Endothelial cell of umbilical vein (primary cell): ENCODE results near the gene TADA2B. TPM values are rescaled to one million over a fixed set of nuclear protein-coding genes. Genes with fewer than 3 reads are reported as not detected.

Experiments
- BruUV-seq: library from RNA; stranded (reverse); fragments of 400-500 nt; replicated peaks from 2 replicates; lab custom pipeline; 2021; lab: Mats Ljungman, UMichigan
- CTCF ChIA-PET: fragments of 300-600, 350-600 bp; sonication (Branson Sonifier 250); formaldehyde crosslinking; loops from one replicate; lab custom pipeline; 2021; ENCODE audit warnings: antibody characterized with exemption, inconsistent platforms; lab: Charles Lee
- POLR2A ChIA-PET: fragments of 300-600, 350-600 bp; sonication (Branson Sonifier 250); formaldehyde crosslinking; loops from one replicate; lab custom pipeline; 2021; ENCODE audit warnings: antibody characterized with exemption, inconsistent platforms; lab: Charles Lee
- DNase-seq: peaks from one replicate; pipeline ENCODE4 v3.0.0-alpha.2; 2011; ENCODE audit warnings: low read depth, low spot score
- FAIRE-seq: peaks from 2 replicates; lab custom pipeline; 2011; peaks lifted over from hg19 to GRCh38; lab: Jason Lieb, UNC
- H2AFZ ChIP-seq: 2 replicates; pipeline ENCODE4 v1.6.0; 2012; ENCODE audit warnings: low read depth, low read length, control low read depth, inconsistent platforms
- H3K27ac ChIP-seq: 2 replicates; pipeline ENCODE4 v1.5.1; 2011; ENCODE audit warnings: low read depth, mild to moderate bottlenecking, control low read depth, low read length, moderate library complexity; ENCODE audit not compliant: insufficient read depth
- H3K27me3 ChIP-seq, 2 experiments: 2 replicates each; pipeline versions ENCODE4 v1.6.0 to v1.6.1; 2011; ENCODE audit warnings: low read length in 2 of 2, mixed read lengths in 1 of 2; ENCODE audit not compliant: control insufficient read depth in 2 of 2, insufficient read depth in 2 of 2
- H3K36me3 ChIP-seq, 2 experiments: 2 replicates in 1 of 2; 3 replicates in 1 of 2; pipeline ENCODE4 v1.5.1; 2011; ENCODE audit warnings: low read length in 2 of 2, mild to moderate bottlenecking in 1 of 2, moderate library complexity in 1 of 2; ENCODE audit not compliant: control insufficient read depth in 2 of 2, insufficient read depth in 2 of 2; ENCODE audit errors: extremely low read depth in 1 of 2
- H3K4me1 ChIP-seq: 3 replicates; pipeline ENCODE4 v1.5.1; 2011; ENCODE audit warnings: mild to moderate bottlenecking, low read length; ENCODE audit not compliant: control insufficient read depth, insufficient read depth; ENCODE audit errors: extremely low read depth
- H3K4me2 ChIP-seq: 2 replicates; pipeline ENCODE4 v1.6.1; 2011; ENCODE audit warnings: low read length, control low read depth, mixed read lengths; ENCODE audit not compliant: insufficient read depth
- H3K4me3 ChIP-seq, 3 experiments: fragments of 200-600 bp in 1 of 3; sonication (generic), shearing (Covaris generic) in 1 of 3; replicated peaks in 1 of 3; 2 replicates each; pipeline ENCODE4 v1.5.1; 2011 to 2016; ENCODE audit warnings: control low read depth in 3 of 3, low read length in 3 of 3, mild to moderate bottlenecking in 2 of 3, inconsistent platforms in 1 of 3, low read depth in 1 of 3, moderate library complexity in 1 of 3; ENCODE audit not compliant: insufficient read depth in 1 of 3
- H3K79me2 ChIP-seq: 2 replicates; pipeline ENCODE4 v1.6.0; 2012; ENCODE audit warnings: low read length, inconsistent platforms; ENCODE audit not compliant: control insufficient read depth, insufficient read depth
- H3K9ac ChIP-seq: replicated peaks from 2 replicates; pipeline ENCODE3; 2011; ENCODE audit warnings: low read length, control low read depth; ENCODE audit not compliant: insufficient read depth; ENCODE audit errors: extremely low read depth
- H3K9me1 ChIP-seq: replicated peaks from 3 replicates; pipeline ENCODE4 v1.6.0; 2011; ENCODE audit warnings: mild to moderate bottlenecking, low read length; ENCODE audit not compliant: control insufficient read depth, insufficient read depth; ENCODE audit errors: extremely low read depth
- H3K9me3 ChIP-seq: replicated peaks from 2 replicates; pipeline ENCODE4 v1.5.1; 2012; ENCODE audit warnings: low read length, inconsistent platforms; ENCODE audit not compliant: control insufficient read depth, insufficient read depth
- H4K20me1 ChIP-seq: replicated peaks from 2 replicates; pipeline ENCODE3; 2011; ENCODE audit warnings: mild to moderate bottlenecking, low read length; ENCODE audit not compliant: control insufficient read depth, insufficient read depth; ENCODE audit errors: extremely low read depth
- CTCF ChIP-seq, 2 donors: IDR thresholded peaks; 1 replicate in 1 of 2; 2 replicates in 1 of 2; pipeline ENCODE4 v1.5.1; 2011; ENCODE audit warnings: low read length in 2 of 2, mild to moderate bottlenecking in 2 of 2, moderate library complexity in 2 of 2, control low read depth in 1 of 2, inconsistent platforms in 1 of 2, low read depth in 1 of 2; ENCODE audit not compliant: insufficient read depth in 1 of 2; ENCODE audit errors: extremely low read depth in 1 of 2
- EZH2 ChIP-seq: IDR thresholded peaks from 2 replicates; pipeline ENCODE4 v1.6.1; 2012; ENCODE audit warnings: borderline replicate concordance, low read depth, mild to moderate bottlenecking, moderate library complexity, low read length, inconsistent platforms; ENCODE audit not compliant: severe bottlenecking
- FOS ChIP-seq: IDR thresholded peaks from 2 replicates; pipeline ENCODE4 v1.6.1; 2011; ENCODE audit warnings: mild to moderate bottlenecking, low read length, moderate library complexity, borderline replicate concordance; ENCODE audit not compliant: insufficient read depth
- GATA2 ChIP-seq: IDR thresholded peaks from 2 replicates; pipeline ENCODE4 v1.7.0; 2011; ENCODE audit warnings: low read depth, mild to moderate bottlenecking, moderate library complexity, mixed read lengths, low read length; ENCODE audit not compliant: insufficient read length, insufficient read depth
- JUN ChIP-seq: IDR thresholded peaks from 2 replicates; pipeline ENCODE4 v1.6.1; 2011; ENCODE audit warnings: borderline replicate concordance, low read depth; ENCODE audit not compliant: insufficient read length, insufficient read depth
- MAX ChIP-seq: IDR thresholded peaks from 2 replicates; pipeline ENCODE4 v1.6.1; 2011; ENCODE audit not compliant: insufficient read depth, insufficient read length
- MYC ChIP-seq: IDR thresholded peaks from one replicate; pipeline ENCODE4 v1.6.1; 2011; ENCODE audit warnings: mild to moderate bottlenecking, low read depth, low read length
- POLR2AphosphoS5 ChIP-seq: IDR thresholded peaks from 2 replicates; pipeline ENCODE4 v1.6.1; 2012; ENCODE audit warnings: low read depth, mild to moderate bottlenecking, control low read depth, low read length, moderate library complexity; ENCODE audit not compliant: insufficient read depth
- dilution Hi-C: fragments of 300-500 bp; cut with MboI; formaldehyde crosslinking; loops from one replicate; pipeline ENCODE4 v1.15.0; 2019; ENCODE audit warnings: low sequenced_read_pairs; ENCODE audit not compliant: extremely low pct_ligation_motif_present
- intact Hi-C: fragments of 100-400 bp; cut with micrococcal nuclease; formaldehyde crosslinking; loops from one replicate; pipeline ENCODE4 v1.10.0; 2022
- polyA plus RNA-seq, 4 experiments: library from polyadenylated mRNA; depleted of rRNA in 3 of 4; stranded (reverse) in 3 of 4; unstranded in 1 of 4; fragments of >200 nt; gene quantifications; 2 replicates each; pipeline versions ENCODE4 v1.2.1 to v1.2.3, GENCODE V29; 2011 to 2012; ENCODE audit warnings: missing spikeins in 1 of 4
- total RNA-seq: library from RNA; stranded (reverse); gene quantifications from 2 replicates; pipeline ENCODE4 v1.2.3, GENCODE V29; 2021

TADA2B gene
- total and polyA plus RNA-seq, 2 donors (not counting 3 experiments of a cell fraction or from before 2014, with no cell fraction given): 5.5 to 11.5 TPM

GRCh38 chr4:7055990-7056325 is 12.8 kb downstream of the TADA2B start:
- DNase-seq: no peak
- FAIRE-seq: no peak
- Histone ChIP-seq H3K9ac (no peak overlapping the region), H3K27ac (no peak overlapping the region), H3K27me3 (no peaks in the 10 kb centered on the region), H3K9me3 (no peaks in the 10 kb centered on the region), H3K4me2 (no peak overlapping the region), H3K9me1 (no peaks in the 10 kb centered on the region), H3K36me3 (peaks cover 10 to 15% of the 10 kb centered on the region in 2 experiments), H2AFZ (no peak overlapping the region), H4K20me1 (no peaks in the 10 kb centered on the region), H3K4me3 (no peak overlapping the region), H3K79me2 (peaks cover 13% of the 10 kb centered on the region), H3K4me1 (peaks cover 13% of the 10 kb centered on the region)
- dilution Hi-C loops: no loop called here
- CTCF ChIA-PET: interaction anchor here (1.9 to 2.2 kb wide), 3 partner anchors 11 to 15 kb away, joined by 8 to 16 read pairs (median 10); partner anchors contain the start of genes GRPEL1 and TADA2B
- TF ChIP-seq MYC (no peak), MAX (no peak), POLR2AphosphoS5 (no peak), EZH2 (no peak), GATA2 (no peak), FOS (no peak), JUN (no peak)
- POLR2A ChIA-PET: interaction anchor here (1.7 kb wide), 1 partner anchor 12 kb away, joined by 6 read pairs; the partner anchor contains the start of gene GRPEL1
- intact Hi-C loops: loop anchor here (1.0 kb wide), 1 partner anchor 13 kb away; the partner anchor contains the start of gene TADA2B
- BruUV-seq: no TSS peak

GRCh38 chr4:7058792-7059191 is 15.6 kb downstream of the TADA2B start:
- Histone ChIP-seq H3K4me2 (no peak overlapping the region), H3K36me3 (peaks cover 24 to 35% of the 10 kb centered on the region in 2 experiments), H3K9ac (no peak overlapping the region), H3K9me3 (no peaks in the 10 kb centered on the region), H3K4me3 (no peak overlapping the region), H3K4me1 (peaks cover 13% of the 10 kb centered on the region), H4K20me1 (no peaks in the 10 kb centered on the region), H3K27me3 (no peaks in the 10 kb centered on the region), H3K27ac (no peak overlapping the region), H3K79me2 (peaks cover 14% of the 10 kb centered on the region), H2AFZ (no peak overlapping the region), H3K9me1 (no peaks in the 10 kb centered on the region)
- intact Hi-C loops: no loop called here
- ChIA-PET POLR2A (no interaction called here), CTCF (interaction anchor here (1.4 to 1.5 kb wide), 2 partner anchors 9 to 16 kb away, joined by 5 read pairs; partner anchors contain the start of gene TADA2B)
- FAIRE-seq (no peak), DNase-seq (no peak)
- dilution Hi-C loops: no loop called here
- no TSS peak for BruUV-seq
- TF ChIP-seq MAX (no peak), MYC (no peak), EZH2 (no peak), CTCF (IDR thresholded peaks at IDR 0.05; ENCODE audit: extremely low read depth in 1 of 2, insufficient read depth in 1 of 2, low read depth in 1 of 2, low read length in 2 of 2) (no peak), GATA2 (no peak), POLR2AphosphoS5 (no peak), JUN (no peak)
